ENCODE data around the gene FLNB. TPM values are rescaled to one million over a fixed set of nuclear protein-coding genes. Genes with fewer than 3 reads are reported as not detected.

The FLNB gene
- polyA plus RNA-seq, 1 of the 3 experiments (the other 2 are of a cell fraction): 127 TPM

DNA sequence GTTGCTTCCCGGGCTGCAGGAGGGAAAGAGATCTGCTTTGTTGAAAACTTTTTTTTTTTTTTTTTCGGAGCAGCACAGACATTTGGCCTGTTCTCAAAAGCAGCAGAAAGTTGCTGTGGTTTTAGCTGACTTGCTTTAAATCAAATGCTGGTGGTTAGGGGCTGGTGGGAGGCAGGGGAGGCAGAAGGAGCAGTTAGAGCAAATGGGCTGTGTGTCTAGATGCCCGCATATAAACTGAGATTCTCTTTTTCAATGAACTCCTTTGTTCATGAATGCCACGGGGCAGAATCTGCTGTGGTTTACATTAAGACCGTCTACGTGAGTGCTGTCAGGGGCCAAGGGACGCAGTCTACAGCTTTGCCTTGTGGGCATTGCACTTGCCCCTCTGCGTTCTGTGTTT is 95.9 kb downstream of the FLNB start:
- Histone ChIP-seq H3K27ac (ENCODE audit: low read depth in 2 of 2, low read length in 1 of 2) (no peak overlapping the region), H3K4me3 (ENCODE audit: low read depth in 2 of 2, low read length in 1 of 2) (no peak overlapping the region), H3K4me2 (no peak overlapping the region), H4K20me1 (ENCODE audit: insufficient read depth) (no peaks in the 10 kb centered on the region), H3F3A (replicated peaks; ENCODE audit: insufficient read depth) (peaks cover 5% of the 10 kb centered on the region), H3K36me3 (replicated peaks in 1 of 2; ENCODE audit: control insufficient read depth in 1 of 2, insufficient read depth in 2 of 2, low read length in 1 of 2) (peaks cover 70 to 84% of the 10 kb centered on the region in 2 experiments), H3K9me2 (no peaks in the 10 kb centered on the region), H3K4me1 (ENCODE audit: control insufficient read depth in 1 of 2, insufficient read depth in 2 of 2, low read depth in 1 of 2, low read length in 1 of 2) (no peaks in the 10 kb centered on the region), H3K79me2 (ENCODE audit: insufficient read depth) (0 out of 2 replicates have a peak, but pooled peaks cover 3% of the 10 kb centered on the region), H3K9me3 (no peaks in the 10 kb centered on the region), H2AFZ (ENCODE audit: low read depth) (no peak overlapping the region), H3K27me3 (ENCODE audit: insufficient read depth) (no peaks in the 10 kb centered on the region), H3K9ac (no peak overlapping the region)
- POLR2A ChIA-PET: interaction anchor here (0.6 kb wide), 1 partner anchor 125 kb away, joined by 3 read pairs; no protein-coding TSS in a partner anchor
- no peak for DNase-seq
- CTCF ChIA-PET: interaction anchor here (0.6 to 0.9 kb wide), 2 partner anchors 70 to 80 kb away, joined by 3 read pairs; no protein-coding TSS in a partner anchor
- TF ChIP-seq, protein P1, sequence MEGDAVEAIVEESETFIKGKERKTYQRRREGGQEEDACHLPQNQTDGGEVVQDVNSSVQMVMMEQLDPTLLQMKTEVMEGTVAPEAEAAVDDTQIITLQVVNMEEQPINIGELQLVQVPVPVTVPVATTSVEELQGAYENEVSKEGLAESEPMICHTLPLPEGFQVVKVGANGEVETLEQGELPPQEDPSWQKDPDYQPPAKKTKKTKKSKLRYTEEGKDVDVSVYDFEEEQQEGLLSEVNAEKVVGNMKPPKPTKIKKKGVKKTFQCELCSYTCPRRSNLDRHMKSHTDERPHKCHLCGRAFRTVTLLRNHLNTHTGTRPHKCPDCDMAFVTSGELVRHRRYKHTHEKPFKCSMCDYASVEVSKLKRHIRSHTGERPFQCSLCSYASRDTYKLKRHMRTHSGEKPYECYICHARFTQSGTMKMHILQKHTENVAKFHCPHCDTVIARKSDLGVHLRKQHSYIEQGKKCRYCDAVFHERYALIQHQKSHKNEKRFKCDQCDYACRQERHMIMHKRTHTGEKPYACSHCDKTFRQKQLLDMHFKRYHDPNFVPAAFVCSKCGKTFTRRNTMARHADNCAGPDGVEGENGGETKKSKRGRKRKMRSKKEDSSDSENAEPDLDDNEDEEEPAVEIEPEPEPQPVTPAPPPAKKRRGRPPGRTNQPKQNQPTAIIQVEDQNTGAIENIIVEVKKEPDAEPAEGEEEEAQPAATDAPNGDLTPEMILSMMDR (IDR thresholded peaks at IDR 0.05): no peak
- TF ChIP-seq SMC3 (IDR thresholded peaks at IDR 0.05; ENCODE audit: low read depth, low read length) (no peak), ELF1 (IDR thresholded peaks at IDR 0.05) (no peak), TEAD4 (IDR thresholded peaks at IDR 0.05; ENCODE audit: borderline replicate concordance, insufficient read depth) (no peak), GABPA (IDR thresholded peaks at IDR 0.05; ENCODE audit: low read depth) (no peak), FOXJ3 (CRISPR knock-in tag; IDR thresholded peaks at IDR 0.05) (no peak), MEF2A (IDR thresholded peaks at IDR 0.05; ENCODE audit: borderline replicate concordance, low read depth) (no peak), MXI1 (IDR thresholded peaks at IDR 0.05; ENCODE audit: low read depth, low read length) (no peak), SIN3A (IDR thresholded peaks at IDR 0.05; ENCODE audit: borderline replicate concordance, low read depth, low read length) (no peak), POLR2AphosphoS5 (IDR thresholded peaks at IDR 0.05; ENCODE audit: low read depth, low read length) (no peak), JUND (IDR thresholded peaks at IDR 0.05) (no peak)
- TF ChIP-seq, protein P2, sequence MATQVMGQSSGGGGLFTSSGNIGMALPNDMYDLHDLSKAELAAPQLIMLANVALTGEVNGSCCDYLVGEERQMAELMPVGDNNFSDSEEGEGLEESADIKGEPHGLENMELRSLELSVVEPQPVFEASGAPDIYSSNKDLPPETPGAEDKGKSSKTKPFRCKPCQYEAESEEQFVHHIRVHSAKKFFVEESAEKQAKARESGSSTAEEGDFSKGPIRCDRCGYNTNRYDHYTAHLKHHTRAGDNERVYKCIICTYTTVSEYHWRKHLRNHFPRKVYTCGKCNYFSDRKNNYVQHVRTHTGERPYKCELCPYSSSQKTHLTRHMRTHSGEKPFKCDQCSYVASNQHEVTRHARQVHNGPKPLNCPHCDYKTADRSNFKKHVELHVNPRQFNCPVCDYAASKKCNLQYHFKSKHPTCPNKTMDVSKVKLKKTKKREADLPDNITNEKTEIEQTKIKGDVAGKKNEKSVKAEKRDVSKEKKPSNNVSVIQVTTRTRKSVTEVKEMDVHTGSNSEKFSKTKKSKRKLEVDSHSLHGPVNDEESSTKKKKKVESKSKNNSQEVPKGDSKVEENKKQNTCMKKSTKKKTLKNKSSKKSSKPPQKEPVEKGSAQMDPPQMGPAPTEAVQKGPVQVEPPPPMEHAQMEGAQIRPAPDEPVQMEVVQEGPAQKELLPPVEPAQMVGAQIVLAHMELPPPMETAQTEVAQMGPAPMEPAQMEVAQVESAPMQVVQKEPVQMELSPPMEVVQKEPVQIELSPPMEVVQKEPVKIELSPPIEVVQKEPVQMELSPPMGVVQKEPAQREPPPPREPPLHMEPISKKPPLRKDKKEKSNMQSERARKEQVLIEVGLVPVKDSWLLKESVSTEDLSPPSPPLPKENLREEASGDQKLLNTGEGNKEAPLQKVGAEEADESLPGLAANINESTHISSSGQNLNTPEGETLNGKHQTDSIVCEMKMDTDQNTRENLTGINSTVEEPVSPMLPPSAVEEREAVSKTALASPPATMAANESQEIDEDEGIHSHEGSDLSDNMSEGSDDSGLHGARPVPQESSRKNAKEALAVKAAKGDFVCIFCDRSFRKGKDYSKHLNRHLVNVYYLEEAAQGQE (IDR thresholded peaks at IDR 0.05; ENCODE audit: low read depth, low read length): no peak
- TF ChIP-seq, protein P3, sequence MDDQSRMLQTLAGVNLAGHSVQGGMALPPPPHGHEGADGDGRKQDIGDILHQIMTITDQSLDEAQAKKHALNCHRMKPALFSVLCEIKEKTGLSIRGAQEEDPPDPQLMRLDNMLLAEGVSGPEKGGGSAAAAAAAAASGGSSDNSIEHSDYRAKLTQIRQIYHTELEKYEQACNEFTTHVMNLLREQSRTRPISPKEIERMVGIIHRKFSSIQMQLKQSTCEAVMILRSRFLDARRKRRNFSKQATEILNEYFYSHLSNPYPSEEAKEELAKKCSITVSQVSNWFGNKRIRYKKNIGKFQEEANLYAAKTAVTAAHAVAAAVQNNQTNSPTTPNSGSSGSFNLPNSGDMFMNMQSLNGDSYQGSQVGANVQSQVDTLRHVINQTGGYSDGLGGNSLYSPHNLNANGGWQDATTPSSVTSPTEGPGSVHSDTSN (IDR thresholded peaks at IDR 0.05): no peak
- TF ChIP-seq, protein P4, sequence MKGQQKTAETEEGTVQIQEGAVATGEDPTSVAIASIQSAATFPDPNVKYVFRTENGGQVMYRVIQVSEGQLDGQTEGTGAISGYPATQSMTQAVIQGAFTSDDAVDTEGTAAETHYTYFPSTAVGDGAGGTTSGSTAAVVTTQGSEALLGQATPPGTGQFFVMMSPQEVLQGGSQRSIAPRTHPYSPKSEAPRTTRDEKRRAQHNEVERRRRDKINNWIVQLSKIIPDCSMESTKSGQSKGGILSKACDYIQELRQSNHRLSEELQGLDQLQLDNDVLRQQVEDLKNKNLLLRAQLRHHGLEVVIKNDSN (IDR thresholded peaks at IDR 0.05; ENCODE audit: borderline replicate concordance, low read depth): no peak
- TF ChIP-seq, protein P5, sequence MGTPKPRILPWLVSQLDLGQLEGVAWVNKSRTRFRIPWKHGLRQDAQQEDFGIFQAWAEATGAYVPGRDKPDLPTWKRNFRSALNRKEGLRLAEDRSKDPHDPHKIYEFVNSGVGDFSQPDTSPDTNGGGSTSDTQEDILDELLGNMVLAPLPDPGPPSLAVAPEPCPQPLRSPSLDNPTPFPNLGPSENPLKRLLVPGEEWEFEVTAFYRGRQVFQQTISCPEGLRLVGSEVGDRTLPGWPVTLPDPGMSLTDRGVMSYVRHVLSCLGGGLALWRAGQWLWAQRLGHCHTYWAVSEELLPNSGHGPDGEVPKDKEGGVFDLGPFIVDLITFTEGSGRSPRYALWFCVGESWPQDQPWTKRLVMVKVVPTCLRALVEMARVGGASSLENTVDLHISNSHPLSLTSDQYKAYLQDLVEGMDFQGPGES (IDR thresholded peaks at IDR 0.05; ENCODE audit: low read depth, low read length): no peak
- WGBS (ENCODE audit: low lambda C conversion rate): 91% methylated on average over 7 of the region's 8 CpGs

All from SK-N-SH (cell line).